ENCODE measurements around the gene RAD51B. TPM values are rescaled to one million over a fixed set of nuclear protein-coding genes. Genes with fewer than 3 reads are reported as not detected.

The RAD51B gene
- total RNA-seq, 1 experiment from 2014 or later = 8.5 TPM

DNA sequence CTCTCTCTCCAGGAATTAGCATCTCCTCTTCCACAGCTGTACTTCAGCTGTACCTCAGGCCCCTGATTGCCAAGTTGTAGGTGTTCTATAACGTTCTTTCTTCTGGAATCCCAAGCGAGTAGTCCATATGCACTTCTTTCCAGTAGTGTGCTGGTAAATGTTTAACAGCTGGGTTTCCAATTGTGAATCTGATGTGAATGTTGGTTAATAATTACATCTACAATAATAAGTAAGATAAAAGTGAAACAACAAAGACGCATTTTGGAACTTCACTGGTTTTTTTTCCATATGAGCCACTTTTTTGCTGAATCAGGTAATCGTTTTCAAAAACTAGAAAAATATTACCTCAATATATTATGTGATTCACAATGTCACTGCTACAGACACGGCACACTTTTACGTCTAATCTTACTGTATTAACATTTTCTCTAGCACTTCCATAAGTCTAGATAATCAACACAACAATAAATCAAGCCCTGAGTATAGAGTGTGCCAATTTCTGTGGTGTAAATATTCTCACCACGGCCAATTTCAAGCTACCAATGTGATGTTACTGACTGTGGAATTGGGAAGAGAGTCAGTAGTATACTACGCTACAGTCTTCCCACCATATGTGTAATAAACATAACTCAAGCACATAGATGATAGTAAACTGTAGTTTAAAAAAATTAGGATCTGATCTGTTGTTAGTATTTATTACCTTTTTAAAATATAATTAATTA, 860.3 kb downstream of the RAD51B start:
- DNase-seq (ENCODE audit: low read depth, low spot score) = no peak
- H3K27me3 ChIP-seq (ENCODE audit: control insufficient read depth, insufficient read depth, low read length) = no peaks in the 10 kb centered on the region
- no peak overlapping the region for H3K4me3 ChIP-seq (ENCODE audit: low read depth in 2 of 2, low read length in 2 of 2)
- TF ChIP-seq POLR2AphosphoS5 (IDR thresholded peaks at IDR 0.05; ENCODE audit: low read depth, low read length) (no peak), SIN3A (IDR thresholded peaks at IDR 0.05; ENCODE audit: borderline replicate concordance, insufficient read depth, low read depth, low read length) (no peak), TCF7L2 (IDR thresholded peaks at IDR 0.05; ENCODE audit: low read depth, low read length) (no peak)
- TF ChIP-seq, protein P1, sequence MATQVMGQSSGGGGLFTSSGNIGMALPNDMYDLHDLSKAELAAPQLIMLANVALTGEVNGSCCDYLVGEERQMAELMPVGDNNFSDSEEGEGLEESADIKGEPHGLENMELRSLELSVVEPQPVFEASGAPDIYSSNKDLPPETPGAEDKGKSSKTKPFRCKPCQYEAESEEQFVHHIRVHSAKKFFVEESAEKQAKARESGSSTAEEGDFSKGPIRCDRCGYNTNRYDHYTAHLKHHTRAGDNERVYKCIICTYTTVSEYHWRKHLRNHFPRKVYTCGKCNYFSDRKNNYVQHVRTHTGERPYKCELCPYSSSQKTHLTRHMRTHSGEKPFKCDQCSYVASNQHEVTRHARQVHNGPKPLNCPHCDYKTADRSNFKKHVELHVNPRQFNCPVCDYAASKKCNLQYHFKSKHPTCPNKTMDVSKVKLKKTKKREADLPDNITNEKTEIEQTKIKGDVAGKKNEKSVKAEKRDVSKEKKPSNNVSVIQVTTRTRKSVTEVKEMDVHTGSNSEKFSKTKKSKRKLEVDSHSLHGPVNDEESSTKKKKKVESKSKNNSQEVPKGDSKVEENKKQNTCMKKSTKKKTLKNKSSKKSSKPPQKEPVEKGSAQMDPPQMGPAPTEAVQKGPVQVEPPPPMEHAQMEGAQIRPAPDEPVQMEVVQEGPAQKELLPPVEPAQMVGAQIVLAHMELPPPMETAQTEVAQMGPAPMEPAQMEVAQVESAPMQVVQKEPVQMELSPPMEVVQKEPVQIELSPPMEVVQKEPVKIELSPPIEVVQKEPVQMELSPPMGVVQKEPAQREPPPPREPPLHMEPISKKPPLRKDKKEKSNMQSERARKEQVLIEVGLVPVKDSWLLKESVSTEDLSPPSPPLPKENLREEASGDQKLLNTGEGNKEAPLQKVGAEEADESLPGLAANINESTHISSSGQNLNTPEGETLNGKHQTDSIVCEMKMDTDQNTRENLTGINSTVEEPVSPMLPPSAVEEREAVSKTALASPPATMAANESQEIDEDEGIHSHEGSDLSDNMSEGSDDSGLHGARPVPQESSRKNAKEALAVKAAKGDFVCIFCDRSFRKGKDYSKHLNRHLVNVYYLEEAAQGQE (IDR thresholded peaks at IDR 0.05; ENCODE audit: insufficient read depth in 1 of 2, low read depth in 2 of 2, low read length in 1 of 2) = no peak
- TF ChIP-seq, protein P2, sequence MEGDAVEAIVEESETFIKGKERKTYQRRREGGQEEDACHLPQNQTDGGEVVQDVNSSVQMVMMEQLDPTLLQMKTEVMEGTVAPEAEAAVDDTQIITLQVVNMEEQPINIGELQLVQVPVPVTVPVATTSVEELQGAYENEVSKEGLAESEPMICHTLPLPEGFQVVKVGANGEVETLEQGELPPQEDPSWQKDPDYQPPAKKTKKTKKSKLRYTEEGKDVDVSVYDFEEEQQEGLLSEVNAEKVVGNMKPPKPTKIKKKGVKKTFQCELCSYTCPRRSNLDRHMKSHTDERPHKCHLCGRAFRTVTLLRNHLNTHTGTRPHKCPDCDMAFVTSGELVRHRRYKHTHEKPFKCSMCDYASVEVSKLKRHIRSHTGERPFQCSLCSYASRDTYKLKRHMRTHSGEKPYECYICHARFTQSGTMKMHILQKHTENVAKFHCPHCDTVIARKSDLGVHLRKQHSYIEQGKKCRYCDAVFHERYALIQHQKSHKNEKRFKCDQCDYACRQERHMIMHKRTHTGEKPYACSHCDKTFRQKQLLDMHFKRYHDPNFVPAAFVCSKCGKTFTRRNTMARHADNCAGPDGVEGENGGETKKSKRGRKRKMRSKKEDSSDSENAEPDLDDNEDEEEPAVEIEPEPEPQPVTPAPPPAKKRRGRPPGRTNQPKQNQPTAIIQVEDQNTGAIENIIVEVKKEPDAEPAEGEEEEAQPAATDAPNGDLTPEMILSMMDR (IDR thresholded peaks at IDR 0.05) = no peak
- no peak overlapping the region for H3K27ac ChIP-seq (ENCODE audit: low read length)
- no peaks in the 10 kb centered on the region for H3K9me3 ChIP-seq (ENCODE audit: control insufficient read depth, insufficient read depth, low read depth, low read length)
- H3K4me1 ChIP-seq (ENCODE audit: control insufficient read depth, insufficient read depth, low read length) = no peaks in the 10 kb centered on the region
- POLR2A ChIA-PET = no interaction called here
- ATAC-seq = no peak
- H3K36me3 ChIP-seq (ENCODE audit: control insufficient read depth, insufficient read depth, low read length) = no peaks in the 10 kb centered on the region
- BruUV-seq (replicated peaks) = no TSS peak
- intact Hi-C loops (cut with micrococcal nuclease; ENCODE audit: unreplicated experiment) = no loop called here
- CTCF ChIA-PET = no interaction called here
- in situ Hi-C loops (cut with HindIII; ENCODE audit: low pct_unique_long_range_greater_than_20kb, low sequenced_read_pairs) = no loop called here

DNA sequence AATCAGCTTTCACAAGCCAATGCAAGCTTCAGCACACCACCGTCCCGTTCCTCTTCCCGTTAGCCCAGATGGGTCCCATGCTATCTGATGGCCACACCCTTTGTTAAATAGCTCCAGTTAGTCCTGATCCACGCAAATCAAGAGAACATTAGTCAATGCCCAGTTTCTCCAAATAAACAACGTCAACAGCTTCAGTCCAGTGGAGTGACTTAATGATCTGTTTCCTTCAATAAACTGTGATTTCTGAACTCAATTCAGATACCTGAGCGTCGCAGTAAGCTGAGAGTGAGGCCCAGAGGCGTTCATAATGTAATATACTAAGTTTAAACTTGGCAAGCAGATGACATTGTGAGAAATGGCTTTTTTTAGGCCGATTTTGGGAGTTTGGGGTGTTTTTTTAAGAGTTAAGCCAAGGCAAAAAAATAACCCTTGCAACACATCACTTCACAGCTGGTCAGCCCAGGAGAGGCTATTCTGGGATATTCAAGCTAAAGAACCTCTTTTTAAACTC, 861.0 kb downstream of the RAD51B start:
- no peaks in the 10 kb centered on the region for H3K36me3 ChIP-seq (ENCODE audit: control insufficient read depth, insufficient read depth, low read length)
- H3K27me3 ChIP-seq (ENCODE audit: control insufficient read depth, insufficient read depth, low read length) = no peaks in the 10 kb centered on the region
- no TSS peak for BruUV-seq (replicated peaks)
- POLR2A ChIA-PET = no interaction called here
- H3K4me1 ChIP-seq (ENCODE audit: control insufficient read depth, insufficient read depth, low read length) = no peaks in the 10 kb centered on the region
- in situ Hi-C loops (cut with HindIII; ENCODE audit: low pct_unique_long_range_greater_than_20kb, low sequenced_read_pairs) (no loop called here), intact Hi-C loops (cut with micrococcal nuclease; ENCODE audit: unreplicated experiment) (no loop called here)
- no peaks in the 10 kb centered on the region for H3K9me3 ChIP-seq (ENCODE audit: control insufficient read depth, insufficient read depth, low read depth, low read length)
- H3K4me3 ChIP-seq (ENCODE audit: low read depth in 2 of 2, low read length in 2 of 2) = no peak overlapping the region
- CTCF ChIA-PET = no interaction called here
- DNase-seq (ENCODE audit: low read depth, low spot score) = no peak
- no peak for TF ChIP-seq SIN3A (IDR thresholded peaks at IDR 0.05; ENCODE audit: borderline replicate concordance, insufficient read depth, low read depth, low read length)
- ATAC-seq = no peak
- H3K27ac ChIP-seq (ENCODE audit: low read length) = no peak overlapping the region

DNA sequence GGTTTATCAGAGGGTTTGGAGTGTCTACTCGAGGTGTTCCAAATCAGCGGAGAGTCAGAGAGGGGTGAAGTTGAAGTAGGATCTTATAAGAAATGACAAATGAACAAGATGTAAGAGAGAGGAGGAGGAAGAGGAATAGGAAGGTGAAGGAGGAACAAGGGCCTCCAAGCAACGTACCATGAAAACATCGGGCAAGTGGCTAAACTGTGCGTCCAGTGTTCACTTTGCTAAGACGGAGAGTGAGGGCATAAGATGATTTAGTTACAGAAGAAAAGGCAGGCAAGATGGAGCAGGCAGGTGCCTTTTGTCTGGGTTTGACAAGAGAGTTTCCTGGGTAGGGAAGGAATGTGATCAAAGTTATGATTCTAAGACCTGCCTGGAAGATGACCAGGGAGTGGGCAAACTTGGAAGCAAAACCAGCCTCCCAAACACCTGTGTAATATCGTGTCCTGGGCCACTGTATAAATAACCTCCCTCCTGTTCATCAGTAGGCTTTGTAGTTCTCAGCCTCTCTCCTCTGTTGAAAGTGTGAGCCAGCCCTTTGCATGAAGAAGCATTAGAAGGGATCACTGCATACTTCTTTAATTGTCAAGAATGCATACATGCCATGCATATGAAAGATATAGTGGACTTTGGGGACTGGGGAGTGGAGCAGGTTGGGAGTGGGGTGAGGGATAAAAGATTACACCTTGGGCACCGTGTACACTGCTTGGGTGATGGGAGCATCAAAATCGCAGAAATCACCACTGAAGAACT, 861.9 kb downstream of the RAD51B start:
- TF ChIP-seq TCF7L2 (IDR thresholded peaks at IDR 0.05; ENCODE audit: low read depth, low read length) (no peak), POLR2AphosphoS5 (IDR thresholded peaks at IDR 0.05; ENCODE audit: low read depth, low read length) (no peak), SIN3A (IDR thresholded peaks at IDR 0.05; ENCODE audit: borderline replicate concordance, insufficient read depth, low read depth, low read length) (no peak)
- TF ChIP-seq, protein P2 (IDR thresholded peaks at IDR 0.05) = no peak
- TF ChIP-seq, protein P1 (IDR thresholded peaks at IDR 0.05; ENCODE audit: insufficient read depth in 1 of 2, low read depth in 2 of 2, low read length in 1 of 2) = no peak
- Histone ChIP-seq H3K36me3 (ENCODE audit: control insufficient read depth, insufficient read depth, low read length) (no peaks in the 10 kb centered on the region), H3K9me3 (ENCODE audit: control insufficient read depth, insufficient read depth, low read depth, low read length) (no peaks in the 10 kb centered on the region), H3K4me1 (ENCODE audit: control insufficient read depth, insufficient read depth, low read length) (no peaks in the 10 kb centered on the region), H3K27me3 (ENCODE audit: control insufficient read depth, insufficient read depth, low read length) (no peaks in the 10 kb centered on the region), H3K27ac (ENCODE audit: low read length) (no peak overlapping the region), H3K4me3 (ENCODE audit: low read depth in 2 of 2, low read length in 2 of 2) (no peak overlapping the region)
- ChIA-PET POLR2A (no interaction called here), CTCF (no interaction called here)
- BruUV-seq (replicated peaks) = no TSS peak
- in situ Hi-C loops (cut with HindIII; ENCODE audit: low pct_unique_long_range_greater_than_20kb, low sequenced_read_pairs) (no loop called here), intact Hi-C loops (cut with micrococcal nuclease; ENCODE audit: unreplicated experiment) (no loop called here)
- ATAC-seq (no peak), DNase-seq (ENCODE audit: low read depth, low spot score) (no peak)
